Central memory CD4-positive, alpha-beta T cell (primary cell): ENCODE measurements around the gene CDC37L1.

Experiments used
- DNase-seq: peaks from one replicate; pipeline ENCODE4 v3.0.0; 2022

CDC37L1 gene

GRCh38 chr9:4756420-4756819, 77.1 kb downstream of the CDC37L1 start:
- no peak for DNase-seq
